NCI-H460 (cell line): ENCODE measurements around the gene GABRD. TPM values are rescaled to one million over a fixed set of nuclear protein-coding genes. Genes with fewer than 3 reads are reported as not detected.

Experiments
- DNase-seq: peaks from one replicate; pipeline ENCODE4 v3.0.0-alpha.2; 2016; ENCODE audit warnings: low read depth; ENCODE audit errors: extremely low read depth
- total RNA-seq: library from RNA; depleted of rRNA; stranded (reverse); fragments of >200 nt; shearing (Covaris generic); gene quantifications from 2 replicates; pipeline ENCODE4 v1.2.3, GENCODE V29; 2014

Gene GABRD
- total RNA-seq, 1 experiment from 2014 or later, result not detected

- DNase-seq, result no peak
Measured at GRCh38 chr1:2014741-2015735, 4.1 kb upstream of the GABRD start.

- no peak for DNase-seq
Measured at GRCh38 chr1:2016123-2016522, 3.0 kb upstream of the GABRD start.

- DNase-seq, result no peak
Measured at GRCh38 chr1:2018217-2019171, 651 bp upstream of the GABRD start.

- no peak for DNase-seq
Measured at GRCh38 chr1:2019571-2020309, 595 bp downstream of the GABRD start.

GRCh38 chr1:2020310-2020655 is 1.1 kb downstream of the GABRD start:
- no peak for DNase-seq

GRCh38 chr1:2021550-2021949 is 2.4 kb downstream of the GABRD start:
- DNase-seq, result no peak

- no peak for DNase-seq
Measured at GRCh38 chr1:2022063-2022770, 3.1 kb downstream of the GABRD start.

- no peak for DNase-seq
Measured at GRCh38 chr1:2023187-2023586, 4.0 kb downstream of the GABRD start.

- no peak for DNase-seq
Measured at GRCh38 chr1:2024451-2024850, 5.3 kb downstream of the GABRD start.

- DNase-seq, result no peak
Measured at GRCh38 chr1:2024887-2025286, 5.7 kb downstream of the GABRD start.

- no peak for DNase-seq
Measured at GRCh38 chr1:2025491-2025981, 6.4 kb downstream of the GABRD start.

- DNase-seq, result no peak
Measured at GRCh38 chr1:2027961-2028583, 8.9 kb downstream of the GABRD start.

GRCh38 chr1:2028870-2029560 is 9.9 kb downstream of the GABRD start:
- no peak for DNase-seq

GRCh38 chr1:2029561-2029960 is 10.4 kb downstream of the GABRD start:
- DNase-seq, result no peak

GRCh38 chr1:2030076-2030871 is 11.1 kb downstream of the GABRD start:
- no peak for DNase-seq

GRCh38 chr1:2031546-2032540 is 12.7 kb downstream of the GABRD start:
- no peak for DNase-seq

- DNase-seq, result no peak
Measured at GRCh38 chr1:2032737-2033136, 13.6 kb downstream of the GABRD start.
